HepG2 (cell line): Measurements from ENCODE around the gene OLR1. TPM values are rescaled to one million over a fixed set of nuclear protein-coding genes. Genes with fewer than 3 reads are reported as not detected.

Experiments
- ATAC-seq: fragments of 200-7000 bp; cut with Tn5 transposase; 3 replicates; pipeline ENCODE4 v1.9.1; 2020; ENCODE audit warnings: mild to moderate bottlenecking, moderate library complexity
- BruUV-seq: library from RNA; stranded (reverse); fragments of 400-500 nt; replicated peaks from 2 replicates; lab custom pipeline; 2021; lab: Mats Ljungman, UMichigan
- CTCF ChIA-PET: fragments of 300-600 bp; formaldehyde crosslinking; extraction: SDS; loops from one replicate; lab custom pipeline; 2021; ENCODE audit warnings: low total read pairs, inconsistent platforms, low intra/inter-chr PET ratio; lab: Yijun Ruan, JAX
- POLR2A ChIA-PET: fragments of 350-600 bp; sonication (Branson Sonifier 250); formaldehyde crosslinking; loops from one replicate; lab custom pipeline; 2020; ENCODE audit warnings: antibody characterized with exemption, inconsistent platforms; lab: Yijun Ruan, JAX
- DNase-seq: peaks from one replicate; pipeline ENCODE4 v3.0.0-alpha.2; 2015; ENCODE audit warnings: low spot score
- FAIRE-seq: peaks from 3 replicates; lab custom pipeline; 2011; peaks lifted over from hg19 to GRCh38; lab: Jason Lieb, UNC
- H2AFZ ChIP-seq: one replicate; pipeline ENCODE4 v1.6.1; 2011; ENCODE audit warnings: low read length, inconsistent platforms
- H3K27ac ChIP-seq: fragments of 300-600 bp; 3 replicates; pipeline ENCODE4 v1.8.0; 2011; ENCODE audit warnings: mixed run types, mild to moderate bottlenecking, mixed read lengths, low read length, inconsistent platforms; ENCODE audit not compliant: insufficient read depth; ENCODE audit errors: extremely low read length
- H3K27me3 ChIP-seq, 2 experiments: fragments of 200-600 bp in 1 of 2; 2 replicates in 1 of 2; 3 replicates in 1 of 2; pipeline versions ENCODE4 v1.6.0 to v1.8.0; 2011; ENCODE audit warnings: low read length in 2 of 2, mild to moderate bottlenecking in 2 of 2, moderate library complexity in 2 of 2, inconsistent platforms in 1 of 2; ENCODE audit not compliant: insufficient read depth in 2 of 2, control insufficient read depth in 1 of 2
- H3K36me3 ChIP-seq, 2 experiments: fragments of 200-600 bp in 1 of 2; replicated peaks in 1 of 2; 2 replicates in 1 of 2; 3 replicates in 1 of 2; pipeline versions ENCODE4 v1.5.1 to v1.8.0; 2011; ENCODE audit warnings: low read length in 2 of 2, inconsistent platforms in 1 of 2; ENCODE audit not compliant: insufficient read depth in 2 of 2, control insufficient read depth in 1 of 2
- H3K4me1 ChIP-seq: 2 replicates; pipeline ENCODE4 v1.5.1; 2012; ENCODE audit warnings: low read length, inconsistent platforms; ENCODE audit not compliant: insufficient read depth
- H3K4me2 ChIP-seq: 2 replicates; pipeline ENCODE4 v1.6.0; 2011; ENCODE audit warnings: low read depth, low read length, inconsistent platforms
- H3K4me3 ChIP-seq, 3 experiments: fragments of 200-600 bp in 1 of 3; sonication (generic), shearing (Covaris generic) in 1 of 3; replicated peaks in 1 of 3; 2 replicates each; pipeline ENCODE4 v1.5.1; 2011 to 2016; ENCODE audit warnings: low read length in 3 of 3, inconsistent platforms in 2 of 3, low read depth in 2 of 3, mild to moderate bottlenecking in 2 of 3, control low read depth in 1 of 3, mixed read lengths in 1 of 3; ENCODE audit not compliant: insufficient read depth in 1 of 3
- H3K79me2 ChIP-seq: one replicate; pipeline ENCODE4 v1.6.1; 2011; ENCODE audit warnings: low read length, inconsistent platforms; ENCODE audit not compliant: insufficient read depth
- H3K9ac ChIP-seq: 2 replicates; pipeline ENCODE4 v1.6.0; 2011; ENCODE audit warnings: mild to moderate bottlenecking, low read depth, low read length, inconsistent platforms; ENCODE audit not compliant: insufficient read depth
- H3K9me3 ChIP-seq: 2 replicates; pipeline ENCODE4 v1.5.1; 2012; ENCODE audit warnings: mild to moderate bottlenecking, low read length
- H4K20me1 ChIP-seq: 2 replicates; pipeline ENCODE4 v1.6.0; 2011; ENCODE audit warnings: inconsistent platforms, mild to moderate bottlenecking, low read length, moderate library complexity; ENCODE audit not compliant: insufficient read depth
- BRF2 ChIP-seq: sonication (generic); formaldehyde crosslinking; IDR thresholded peaks from 2 replicates; pipeline ENCODE4 v1.8.1; 2022; ENCODE audit warnings: mild to moderate bottlenecking, missing genetic modification reagents
- DNMT3B ChIP-seq: conservative IDR thresholded peaks from 2 replicates; pipeline ENCODE4 v1.6.1; 2016; ENCODE audit warnings: missing biosample characterization, control low read depth
- HNRNPLL ChIP-seq: fragments of 200-400 bp; formaldehyde crosslinking; IDR thresholded peaks from 2 replicates; pipeline ENCODE4 v1.6.1; 2017; ENCODE audit warnings: mild to moderate bottlenecking, low read depth, low read length; ENCODE audit not compliant: poor library complexity, severe bottlenecking
- HOXA9 ChIP-seq: sonication (generic); formaldehyde crosslinking; IDR thresholded peaks from 2 replicates; pipeline ENCODE4 v1.8.1; 2022; ENCODE audit warnings: missing genetic modification reagents, mild to moderate bottlenecking, moderate library complexity, borderline replicate concordance
- LCORL ChIP-seq, 2 experiments: fragments of 450-650 bp in 1 of 2; sonication (generic) in 1 of 2; formaldehyde crosslinking in 1 of 2; IDR thresholded peaks; 2 replicates each; pipeline versions ENCODE4 v1.5.0 to v1.6.1; 2017 to 2020; ENCODE audit warnings: antibody characterized with exemption in 1 of 2, missing genetic modification reagents in 1 of 2
- NR3C1 ChIP-seq: sonication (generic); formaldehyde crosslinking; IDR thresholded peaks from 2 replicates; pipeline ENCODE4 v1.4.0; 2020; ENCODE audit warnings: missing genetic modification reagents
- NRL ChIP-seq: sonication (generic); formaldehyde crosslinking; IDR thresholded peaks from 2 replicates; pipeline ENCODE4 v1.5.0; 2020; ENCODE audit warnings: missing genetic modification reagents, mild to moderate bottlenecking, moderate library complexity, borderline replicate concordance
- PHF20 ChIP-seq: sonication (generic); formaldehyde crosslinking; IDR thresholded peaks from 2 replicates; pipeline ENCODE4 v1.5.0; 2020; ENCODE audit warnings: mild to moderate bottlenecking, missing genetic modification reagents
- RAD21 ChIP-seq: fragments of 450-650 bp; formaldehyde crosslinking; IDR thresholded peaks from 2 replicates; pipeline ENCODE4 v1.5.0; 2020; ENCODE audit warnings: mild to moderate bottlenecking
- SIX4 ChIP-seq: sonication (generic); formaldehyde crosslinking; IDR thresholded peaks from 2 replicates; pipeline ENCODE4 v1.4.0; 2020; ENCODE audit warnings: missing genetic modification reagents
- SMC3 ChIP-seq: IDR thresholded peaks from 2 replicates; pipeline ENCODE4 v1.6.1; 2011; ENCODE audit warnings: low read length, improper control_type of control experiment
- ZFX ChIP-seq: sonication (generic); formaldehyde crosslinking; IDR thresholded peaks from 2 replicates; pipeline ENCODE4 v1.4.0; 2020; ENCODE audit warnings: mild to moderate bottlenecking, low read depth, missing genetic modification reagents, moderate library complexity
- ZNF333 ChIP-seq: sonication (generic); formaldehyde crosslinking; IDR thresholded peaks from 2 replicates; pipeline ENCODE4 v1.4.0; 2020; ENCODE audit warnings: mild to moderate bottlenecking, missing genetic modification reagents, borderline replicate concordance
- ZNF430 ChIP-seq: sonication (generic); formaldehyde crosslinking; IDR thresholded peaks from 2 replicates; pipeline ENCODE4 v1.9.0; 2021; ENCODE audit warnings: mild to moderate bottlenecking, missing genetic modification reagents
- WGBS: methylation state at CpG from one replicate; pipeline ENCODE4 v1.1.6; 2017; ENCODE audit warnings: low lambda C conversion rate; 5-methylcytosine and 5-hydroxymethylcytosine counted together
- in situ Hi-C: cut with HindIII; loops from 2 replicates; pipeline ENCODE4 v1.10.0; 2017; ENCODE audit warnings: low pct_unique_long_range_greater_than_20kb; ENCODE audit not compliant: extremely low pct_ligation_motif_present
- intact Hi-C: fragments of 100-400 bp; cut with micrococcal nuclease; formaldehyde crosslinking; loops from one replicate; pipeline ENCODE4 v1.10.0; 2022; ENCODE audit not compliant: unreplicated experiment
- polyA plus RNA-seq, 8 experiments: library from polyadenylated mRNA; depleted of rRNA in 3 of 8; stranded (reverse) in 7 of 8; unstranded in 1 of 8; fragments of >200 nt; fragmentation: Illumina TruSeq in 4 of 8; extraction: Trizol in 4 of 8; gene quantifications; 2 replicates each; pipeline versions ENCODE4 v1.2.1 to v1.2.3, GENCODE V29; 2011 to 2016; ENCODE audit warnings: low read depth in 4 of 8, missing spikeins in 1 of 8, mixed read lengths in 1 of 8; ENCODE audit not compliant: insufficient read depth in 1 of 8
- total RNA-seq, 5 experiments: library from RNA; depleted of rRNA; stranded (reverse); fragments of >200 nt; fragmentation: Illumina TruSeq; extraction: Trizol; gene quantifications; 2 replicates each; pipeline ENCODE4 v1.2.3, GENCODE V29; 2016; ENCODE audit warnings: low read depth in 1 of 5
- TF ChIP-seq, protein P1 (sequence below): sonication (generic); formaldehyde crosslinking; IDR thresholded peaks from 2 replicates; pipeline ENCODE4 v1.5.0; 2020; ENCODE audit warnings: mild to moderate bottlenecking, missing genetic modification reagents, moderate library complexity
- TF ChIP-seq, protein P2 (sequence below): sonication (generic); formaldehyde crosslinking; IDR thresholded peaks from 2 replicates; pipeline ENCODE4 v1.4.0; 2020; ENCODE audit warnings: low read depth, missing genetic modification reagents

The OLR1 gene
- total and polyA plus RNA-seq, 2 of the 13 experiments (the other 11 are each of a cell fraction or from before 2014, with no cell fraction given): not detected

DNA sequence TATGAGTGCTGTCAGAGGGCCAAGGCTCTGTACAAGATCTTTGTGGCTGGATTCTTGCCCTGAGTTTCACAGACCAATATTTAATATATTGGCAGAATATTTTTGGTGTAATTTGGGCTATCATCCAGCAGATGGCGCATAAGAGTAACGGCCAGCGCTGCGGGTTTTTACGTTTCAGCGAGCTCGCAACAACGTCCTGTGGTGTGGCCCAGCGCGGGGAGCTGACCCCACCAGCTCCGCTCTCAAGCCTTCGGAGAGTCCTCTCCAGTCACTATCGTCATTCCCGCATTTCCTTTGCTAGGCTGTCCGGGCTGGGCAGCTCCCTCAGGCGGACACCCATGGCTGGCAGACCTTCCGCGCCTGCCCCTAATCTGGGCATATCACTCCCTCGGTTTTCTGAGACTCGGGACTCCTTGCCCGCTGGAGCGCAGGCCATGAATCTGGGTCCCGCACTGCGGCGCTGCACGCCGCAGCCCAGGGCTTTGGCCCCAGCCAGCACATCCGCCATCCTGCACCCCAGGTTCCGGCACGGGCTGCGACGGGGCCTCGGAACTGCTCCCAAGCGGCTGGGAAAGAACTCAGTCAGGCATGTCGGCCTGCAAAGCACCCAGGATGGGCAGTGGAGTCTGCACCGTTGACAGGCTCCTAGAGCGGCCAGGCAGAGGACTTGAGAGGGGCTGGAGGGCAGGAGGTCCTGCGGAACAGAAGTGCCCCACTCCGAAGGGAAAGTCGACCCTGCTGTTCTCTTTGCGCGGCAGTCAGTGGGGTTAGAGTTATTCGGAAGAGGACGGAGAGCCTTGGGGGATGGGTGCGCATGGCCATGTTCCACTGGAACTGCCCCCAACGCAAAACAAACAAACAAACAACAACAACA lies 18.4 kb downstream of the OLR1 start (continued):
- no peak for TF ChIP-seq NR3C1 (CRISPR knock-in tag)
- peak; percentile 12 for TF ChIP-seq HNRNPLL
- 0 out of 2 replicates have a peak, but pooled peaks have one; percentile 45 for TF ChIP-seq RAD21 (CRISPR knock-in tag)
- TF ChIP-seq ZFX (CRISPR knock-in tag): no peak
- no peak for TF ChIP-seq LCORL (IDR thresholded peaks at IDR 0.05)
- TF ChIP-seq LCORL (CRISPR knock-in tag; IDR thresholded peaks at IDR 0.05): no peak
- TF ChIP-seq ZNF333: no peak
- 0 out of 2 replicates have a peak, but pooled peaks have one; percentile 19 for TF ChIP-seq NRL (CRISPR knock-in tag)
- peak; percentile 62 for TF ChIP-seq SMC3
- TF ChIP-seq DNMT3B: no peak
- TF ChIP-seq, protein P1, sequence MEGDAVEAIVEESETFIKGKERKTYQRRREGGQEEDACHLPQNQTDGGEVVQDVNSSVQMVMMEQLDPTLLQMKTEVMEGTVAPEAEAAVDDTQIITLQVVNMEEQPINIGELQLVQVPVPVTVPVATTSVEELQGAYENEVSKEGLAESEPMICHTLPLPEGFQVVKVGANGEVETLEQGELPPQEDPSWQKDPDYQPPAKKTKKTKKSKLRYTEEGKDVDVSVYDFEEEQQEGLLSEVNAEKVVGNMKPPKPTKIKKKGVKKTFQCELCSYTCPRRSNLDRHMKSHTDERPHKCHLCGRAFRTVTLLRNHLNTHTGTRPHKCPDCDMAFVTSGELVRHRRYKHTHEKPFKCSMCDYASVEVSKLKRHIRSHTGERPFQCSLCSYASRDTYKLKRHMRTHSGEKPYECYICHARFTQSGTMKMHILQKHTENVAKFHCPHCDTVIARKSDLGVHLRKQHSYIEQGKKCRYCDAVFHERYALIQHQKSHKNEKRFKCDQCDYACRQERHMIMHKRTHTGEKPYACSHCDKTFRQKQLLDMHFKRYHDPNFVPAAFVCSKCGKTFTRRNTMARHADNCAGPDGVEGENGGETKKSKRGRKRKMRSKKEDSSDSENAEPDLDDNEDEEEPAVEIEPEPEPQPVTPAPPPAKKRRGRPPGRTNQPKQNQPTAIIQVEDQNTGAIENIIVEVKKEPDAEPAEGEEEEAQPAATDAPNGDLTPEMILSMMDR (CRISPR knock-in tag): peak; percentile 73

DNA sequence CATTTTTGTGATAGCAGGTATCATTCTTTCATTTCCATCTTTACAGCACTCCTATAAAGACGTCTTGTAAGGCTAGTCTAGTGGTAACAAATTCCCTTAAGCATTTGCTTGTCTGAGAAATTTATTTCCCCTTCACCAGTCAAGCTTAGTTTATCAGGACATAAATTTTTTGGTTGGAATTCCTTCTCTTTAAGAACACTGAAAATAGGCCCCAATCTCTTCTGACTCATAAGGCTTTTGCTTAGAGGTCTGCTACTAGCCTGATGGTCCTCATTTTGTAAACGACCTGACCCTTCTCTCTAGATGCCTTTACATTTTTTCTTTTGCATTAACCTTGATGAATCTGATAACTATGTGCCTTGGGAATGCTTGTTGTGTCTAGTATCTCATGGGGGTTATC lies 20.3 kb downstream of the OLR1 start:
- FAIRE-seq (no peak), ATAC-seq (no peak), DNase-seq (no peak)
- CTCF ChIA-PET: no interaction called here
- no peaks in the 10 kb centered on the region for H3K79me2 ChIP-seq
- H3K4me1 ChIP-seq: no peaks in the 10 kb centered on the region
- H2AFZ ChIP-seq: no peak overlapping the region
- H3K4me3 ChIP-seq: no peak overlapping the region
- no peak overlapping the region for H3K27ac ChIP-seq
- H3K4me2 ChIP-seq: no peak overlapping the region
- H3K9ac ChIP-seq: no peak overlapping the region
- 0 out of 5 replicates have a peak, but pooled peaks cover 0 to 5% of the 10 kb centered on the region in 2 experiments for H3K27me3 ChIP-seq
- 2% methylated on average over 2 of the region's 2 CpGs for WGBS
- H4K20me1 ChIP-seq: no peaks in the 10 kb centered on the region
- intact Hi-C loops (loop anchor here (2.0 to 10.0 kb wide), 2 partner anchors 39 to 1333 kb away; no protein-coding TSS in a partner anchor), in situ Hi-C loops (no loop called here)
- H3K9me3 ChIP-seq: no peaks in the 10 kb centered on the region
- POLR2A ChIA-PET: no interaction called here
- H3K36me3 ChIP-seq: no peaks in the 10 kb centered on the region
- BruUV-seq: no TSS peak
- TF ChIP-seq ZNF430 (no peak), PHF20 (CRISPR knock-in tag) (no peak), SIX4 (no peak), BRF2 (CRISPR knock-in tag) (no peak), HOXA9 (CRISPR knock-in tag) (no peak)
- TF ChIP-seq, protein P2, sequence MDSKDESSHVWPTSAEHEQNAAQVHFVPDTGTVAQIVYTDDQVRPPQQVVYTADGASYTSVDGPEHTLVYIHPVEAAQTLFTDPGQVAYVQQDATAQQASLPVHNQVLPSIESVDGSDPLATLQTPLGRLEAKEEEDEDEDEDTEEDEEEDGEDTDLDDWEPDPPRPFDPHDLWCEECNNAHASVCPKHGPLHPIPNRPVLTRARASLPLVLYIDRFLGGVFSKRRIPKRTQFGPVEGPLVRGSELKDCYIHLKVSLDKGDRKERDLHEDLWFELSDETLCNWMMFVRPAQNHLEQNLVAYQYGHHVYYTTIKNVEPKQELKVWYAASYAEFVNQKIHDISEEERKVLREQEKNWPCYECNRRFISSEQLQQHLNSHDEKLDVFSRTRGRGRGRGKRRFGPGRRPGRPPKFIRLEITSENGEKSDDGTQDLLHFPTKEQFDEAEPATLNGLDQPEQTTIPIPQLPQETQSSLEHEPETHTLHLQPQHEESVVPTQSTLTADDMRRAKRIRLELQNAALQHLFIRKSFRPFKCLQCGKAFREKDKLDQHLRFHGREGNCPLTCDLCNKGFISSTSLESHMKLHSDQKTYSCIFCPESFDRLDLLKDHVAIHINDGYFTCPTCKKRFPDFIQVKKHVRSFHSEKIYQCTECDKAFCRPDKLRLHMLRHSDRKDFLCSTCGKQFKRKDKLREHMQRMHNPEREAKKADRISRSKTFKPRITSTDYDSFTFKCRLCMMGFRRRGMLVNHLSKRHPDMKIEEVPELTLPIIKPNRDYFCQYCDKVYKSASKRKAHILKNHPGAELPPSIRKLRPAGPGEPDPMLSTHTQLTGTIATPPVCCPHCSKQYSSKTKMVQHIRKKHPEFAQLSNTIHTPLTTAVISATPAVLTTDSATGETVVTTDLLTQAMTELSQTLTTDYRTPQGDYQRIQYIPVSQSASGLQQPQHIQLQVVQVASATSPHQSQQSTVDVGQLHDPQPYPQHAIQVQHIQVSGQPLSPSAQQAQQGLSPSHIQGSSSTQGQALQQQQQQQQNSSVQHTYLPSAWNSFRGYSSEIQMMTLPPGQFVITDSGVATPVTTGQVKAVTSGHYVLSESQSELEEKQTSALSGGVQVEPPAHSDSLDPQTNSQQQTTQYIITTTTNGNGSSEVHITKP: no peak
